Measurements from ENCODE around the gene EPB41L1. TPM values are rescaled to one million over a fixed set of nuclear protein-coding genes. Genes with fewer than 3 reads are reported as not detected.

The EPB41L1 gene
- total RNA-seq, 3 donors from 2014 or later = 0.22 to 0.50 (median 0.33) TPM

DNA sequence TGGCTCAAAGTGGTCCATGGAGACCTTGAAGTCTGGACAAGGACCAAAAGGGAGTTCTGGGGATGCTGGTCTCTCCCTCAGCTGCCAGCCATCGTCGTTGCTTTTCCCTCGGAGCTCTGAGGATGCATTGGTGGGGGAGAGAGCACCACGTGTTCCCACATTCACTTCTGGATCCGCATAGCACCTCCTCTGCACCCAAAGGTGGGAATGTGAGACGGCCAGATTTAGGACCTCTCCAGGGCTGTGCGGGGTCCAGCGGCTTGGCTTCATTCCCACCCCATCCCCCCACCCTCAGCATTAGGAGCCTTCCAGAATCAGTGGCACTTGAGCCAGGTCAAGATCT lies 1.1 kb downstream of the EPB41L1 start:
- peaks cover 35% of the 10 kb centered on the region for H3K27me3 Mint-ChIP-seq (ENCODE audit: low read depth)
- no peak for ATAC-seq
- no peak overlapping the region for H3K4me3 Mint-ChIP-seq
- H3K4me1 Mint-ChIP-seq (ENCODE audit: low read depth) = peaks cover 9% of the 10 kb centered on the region
- no peaks in the 10 kb centered on the region for H3K36me3 Mint-ChIP-seq (ENCODE audit: insufficient read depth)
- no peaks in the 10 kb centered on the region for H3K9me3 Mint-ChIP-seq
- DNase-seq = no peak

- no peak for ATAC-seq
These were observed 1.5 kb downstream of the EPB41L1 start for GRCh38 chr20:36155991-36156390.

GRCh38 chr20:36157610-36158009 lies 3.1 kb downstream of the EPB41L1 start:
- Mint-ChIP-seq H3K36me3 (ENCODE audit: insufficient read depth) (no peaks in the 10 kb centered on the region), H3K4me1 (ENCODE audit: low read depth) (peaks cover 9% of the 10 kb centered on the region), H3K4me3 (no peak overlapping the region), H3K27me3 (ENCODE audit: low read depth) (peaks cover 28% of the 10 kb centered on the region), H3K9me3 (no peaks in the 10 kb centered on the region)
- ATAC-seq (no peak), DNase-seq (no peak)

More at GRCh38 chr20:36155991-36156390, 1.5 kb downstream of the EPB41L1 start:
- Mint-ChIP-seq H3K36me3 (ENCODE audit: insufficient read depth) (no peaks in the 10 kb centered on the region), H3K4me1 (ENCODE audit: low read depth) (peaks cover 9% of the 10 kb centered on the region), H3K27me3 (ENCODE audit: low read depth) (peaks cover 35% of the 10 kb centered on the region), H3K4me3 (no peak overlapping the region), H3K9me3 (no peaks in the 10 kb centered on the region)
- no peak for DNase-seq

GRCh38 chr20:36158160-36158741 lies 3.7 kb downstream of the EPB41L1 start:
- DNase-seq = no peak
- H3K9me3 Mint-ChIP-seq = no peaks in the 10 kb centered on the region
- H3K36me3 Mint-ChIP-seq (ENCODE audit: insufficient read depth) = no peaks in the 10 kb centered on the region
- ATAC-seq = no peak
- H3K4me3 Mint-ChIP-seq = no peak overlapping the region
- H3K27me3 Mint-ChIP-seq (ENCODE audit: low read depth) = peaks cover 23% of the 10 kb centered on the region
- H3K4me1 Mint-ChIP-seq (ENCODE audit: low read depth) = peaks cover 9% of the 10 kb centered on the region

- Mint-ChIP-seq H3K4me1 (ENCODE audit: low read depth) (peaks cover 9% of the 10 kb centered on the region), H3K36me3 (ENCODE audit: insufficient read depth) (no peaks in the 10 kb centered on the region), H3K4me3 (no peak overlapping the region), H3K9me3 (no peaks in the 10 kb centered on the region), H3K27me3 (ENCODE audit: low read depth) (peaks cover 20% of the 10 kb centered on the region)
- ATAC-seq (no peak), DNase-seq (no peak)
These were observed 5.3 kb downstream of the EPB41L1 start for GRCh38 chr20:36159833-36160232.

- no peak for DNase-seq
- ATAC-seq = no peak
- peaks cover 14% of the 10 kb centered on the region for H3K27me3 Mint-ChIP-seq (ENCODE audit: low read depth)
- H3K9me3 Mint-ChIP-seq = no peaks in the 10 kb centered on the region
- H3K4me1 Mint-ChIP-seq (ENCODE audit: low read depth) = no peaks in the 10 kb centered on the region
- no peak overlapping the region for H3K4me3 Mint-ChIP-seq
- H3K36me3 Mint-ChIP-seq (ENCODE audit: insufficient read depth) = no peaks in the 10 kb centered on the region
These were observed 7.9 kb downstream of the EPB41L1 start for GRCh38 chr20:36162272-36162966.

DNA sequence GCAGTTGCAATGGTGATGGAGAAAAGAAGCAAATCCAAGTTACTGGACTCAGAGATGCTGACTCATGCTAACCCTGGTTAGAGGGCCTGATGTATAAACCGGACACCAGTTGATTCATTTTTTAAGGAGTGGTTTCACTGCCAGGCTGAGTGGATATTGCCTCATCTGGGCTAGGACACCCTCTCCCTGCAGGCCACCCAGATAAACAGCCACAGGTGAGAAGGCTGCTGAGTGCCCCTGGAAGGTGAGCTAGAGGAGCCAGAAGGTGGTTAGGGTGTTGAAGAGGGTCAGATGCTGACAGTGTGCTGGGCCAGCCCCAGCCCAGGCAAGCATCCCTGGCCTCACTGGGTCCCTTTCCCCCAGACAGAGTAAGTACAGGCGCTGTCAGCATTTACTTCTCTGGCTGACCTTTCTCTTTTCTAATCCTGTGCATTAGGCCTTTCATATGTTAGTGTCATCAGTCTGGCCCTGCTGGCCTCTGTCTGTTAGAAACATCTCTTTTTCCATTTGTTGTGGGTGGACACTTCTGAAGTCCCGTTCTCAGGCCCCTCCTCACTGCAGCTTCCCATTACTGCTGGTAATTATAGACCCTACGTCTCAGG lies 13.5 kb downstream of the EPB41L1 start:
- Mint-ChIP-seq H3K36me3 (ENCODE audit: insufficient read depth) (no peaks in the 10 kb centered on the region), H3K9me3 (no peaks in the 10 kb centered on the region), H3K4me1 (ENCODE audit: low read depth) (peaks cover 1% of the 10 kb centered on the region), H3K4me3 (no peak overlapping the region), H3K27me3 (ENCODE audit: low read depth) (peaks cover 11% of the 10 kb centered on the region)
- ATAC-seq = no peak
- no peak for DNase-seq

DNA sequence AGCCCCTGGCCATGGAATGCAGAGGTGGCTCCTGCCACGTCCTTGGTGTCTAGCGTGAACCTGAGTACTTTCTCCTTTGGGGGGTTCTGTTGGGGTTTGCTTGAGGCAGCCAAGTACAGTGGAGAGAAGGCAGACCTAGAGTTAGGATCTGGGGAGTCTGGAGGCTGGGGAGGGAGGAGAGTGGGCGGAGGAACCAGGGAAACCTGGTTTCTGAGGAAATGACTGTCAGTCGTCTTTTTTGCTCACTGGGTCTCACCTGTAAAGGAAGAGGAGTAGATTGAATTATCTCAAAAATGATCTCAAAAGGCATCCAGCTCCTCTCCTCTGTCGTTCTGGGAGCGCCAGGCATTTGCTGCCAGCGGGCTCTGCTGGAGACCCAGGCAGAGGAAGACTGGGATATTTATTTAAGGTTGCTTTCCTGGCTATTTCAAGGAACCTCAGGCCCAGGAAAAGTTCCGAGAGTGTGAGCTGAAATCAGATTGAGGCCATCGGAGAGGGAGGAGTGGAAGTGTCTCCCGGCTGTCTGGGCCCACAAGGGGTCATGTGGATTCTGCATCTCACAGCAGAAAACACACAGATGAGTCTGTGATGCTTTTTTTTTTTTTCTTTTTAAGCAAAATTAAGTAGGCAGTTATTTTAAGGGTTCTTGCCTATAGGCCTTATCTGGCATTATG lies 16.1 kb downstream of the EPB41L1 start:
- ATAC-seq (no peak), DNase-seq (no peak)
- Mint-ChIP-seq H3K4me1 (ENCODE audit: low read depth) (peaks cover 7% of the 10 kb centered on the region), H3K4me3 (no peak overlapping the region), H3K36me3 (ENCODE audit: insufficient read depth) (no peaks in the 10 kb centered on the region), H3K9me3 (no peaks in the 10 kb centered on the region), H3K27me3 (ENCODE audit: low read depth) (peaks cover 8% of the 10 kb centered on the region)

DNA sequence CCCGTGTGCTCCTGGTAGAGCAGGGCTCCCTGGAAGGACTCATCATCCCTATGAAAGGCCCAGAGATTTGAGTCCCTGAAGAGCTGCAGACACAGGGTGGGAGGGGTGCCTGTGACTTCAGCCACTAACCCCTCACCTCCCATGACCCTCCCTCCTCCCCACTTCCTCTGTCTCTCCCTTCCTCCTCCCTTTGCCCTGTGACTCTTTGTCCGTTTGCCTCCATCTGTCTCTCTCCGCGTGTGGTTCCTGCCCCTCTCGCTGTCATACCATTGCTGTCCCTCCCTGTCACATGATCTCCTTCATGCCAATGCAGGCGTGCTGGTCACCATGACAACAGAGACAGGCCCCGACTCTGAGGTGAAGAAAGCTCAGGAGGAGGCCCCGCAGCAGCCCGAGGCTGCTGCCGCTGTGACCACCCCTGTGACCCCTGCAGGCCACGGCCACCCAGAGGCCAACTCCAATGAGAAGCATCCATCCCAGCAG lies 19.0 kb downstream of the EPB41L1 start:
- ATAC-seq (no peak), DNase-seq (no peak)
- Mint-ChIP-seq H3K9me3 (no peaks in the 10 kb centered on the region), H3K36me3 (ENCODE audit: insufficient read depth) (no peaks in the 10 kb centered on the region), H3K4me1 (ENCODE audit: low read depth) (peaks cover 7% of the 10 kb centered on the region), H3K4me3 (no peak overlapping the region), H3K27me3 (ENCODE audit: low read depth) (peaks cover 10% of the 10 kb centered on the region)

- Mint-ChIP-seq H3K9me3 (no peaks in the 10 kb centered on the region), H3K4me1 (ENCODE audit: low read depth) (peaks cover 7% of the 10 kb centered on the region), H3K36me3 (ENCODE audit: insufficient read depth) (no peaks in the 10 kb centered on the region), H3K4me3 (no peak overlapping the region), H3K27me3 (ENCODE audit: low read depth) (peaks cover 10% of the 10 kb centered on the region)
- ATAC-seq = no peak
- DNase-seq = no peak
These were observed 20.5 kb downstream of the EPB41L1 start for GRCh38 chr20:36175016-36175415.

DNA sequence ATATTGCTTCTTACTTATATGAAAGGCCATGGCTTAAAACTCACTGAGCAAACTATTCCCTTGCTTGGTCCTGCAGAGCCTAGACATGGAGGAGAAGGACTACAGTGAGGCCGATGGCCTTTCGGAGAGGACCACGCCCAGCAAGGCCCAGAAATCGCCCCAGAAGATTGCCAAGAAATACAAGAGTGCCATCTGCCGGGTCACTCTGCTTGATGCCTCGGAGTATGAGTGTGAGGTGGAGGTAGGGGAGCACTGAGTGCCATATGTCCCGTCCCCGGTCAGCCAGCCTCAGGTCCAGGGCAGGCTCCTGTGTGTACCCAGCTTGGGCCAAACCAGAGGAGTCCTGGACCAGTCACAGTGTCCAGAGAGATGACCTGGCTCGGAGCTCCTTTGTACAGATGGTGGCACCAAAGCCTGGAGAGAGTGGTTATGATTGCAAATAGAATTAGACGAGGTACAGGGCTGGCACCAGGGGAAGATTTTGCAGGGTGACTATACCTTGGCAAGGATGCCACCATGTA lies 21.0 kb downstream of the EPB41L1 start:
- Mint-ChIP-seq H3K36me3 (ENCODE audit: insufficient read depth) (no peaks in the 10 kb centered on the region), H3K4me3 (no peak overlapping the region), H3K9me3 (no peaks in the 10 kb centered on the region), H3K27me3 (ENCODE audit: low read depth) (peaks cover 10% of the 10 kb centered on the region), H3K4me1 (ENCODE audit: low read depth) (peaks cover 7% of the 10 kb centered on the region)
- ATAC-seq (no peak), DNase-seq (no peak)

DNA sequence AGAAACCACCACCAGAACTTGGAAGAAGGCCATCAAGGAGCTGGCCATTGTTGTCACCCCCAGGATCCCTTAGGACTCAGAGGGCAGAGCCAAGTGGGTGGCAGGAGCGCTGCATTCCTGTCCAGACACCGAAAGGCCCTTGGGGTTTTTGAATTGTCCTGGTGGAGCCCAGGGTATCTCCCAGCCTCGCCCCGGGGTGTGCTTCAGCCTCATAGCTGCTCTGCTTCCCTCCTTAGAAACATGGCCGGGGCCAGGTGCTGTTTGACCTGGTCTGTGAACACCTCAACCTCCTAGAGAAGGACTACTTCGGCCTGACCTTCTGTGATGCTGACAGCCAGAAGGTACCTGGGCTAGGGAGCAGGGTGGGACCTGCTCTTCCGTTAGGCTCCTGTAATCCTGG lies 23.2 kb downstream of the EPB41L1 start:
- no peak for DNase-seq
- Mint-ChIP-seq H3K27me3 (ENCODE audit: low read depth) (peaks cover 10% of the 10 kb centered on the region), H3K4me1 (ENCODE audit: low read depth) (peaks cover 7% of the 10 kb centered on the region), H3K36me3 (ENCODE audit: insufficient read depth) (no peaks in the 10 kb centered on the region), H3K4me3 (no peak overlapping the region), H3K9me3 (no peaks in the 10 kb centered on the region)
- ATAC-seq = no peak

DNA sequence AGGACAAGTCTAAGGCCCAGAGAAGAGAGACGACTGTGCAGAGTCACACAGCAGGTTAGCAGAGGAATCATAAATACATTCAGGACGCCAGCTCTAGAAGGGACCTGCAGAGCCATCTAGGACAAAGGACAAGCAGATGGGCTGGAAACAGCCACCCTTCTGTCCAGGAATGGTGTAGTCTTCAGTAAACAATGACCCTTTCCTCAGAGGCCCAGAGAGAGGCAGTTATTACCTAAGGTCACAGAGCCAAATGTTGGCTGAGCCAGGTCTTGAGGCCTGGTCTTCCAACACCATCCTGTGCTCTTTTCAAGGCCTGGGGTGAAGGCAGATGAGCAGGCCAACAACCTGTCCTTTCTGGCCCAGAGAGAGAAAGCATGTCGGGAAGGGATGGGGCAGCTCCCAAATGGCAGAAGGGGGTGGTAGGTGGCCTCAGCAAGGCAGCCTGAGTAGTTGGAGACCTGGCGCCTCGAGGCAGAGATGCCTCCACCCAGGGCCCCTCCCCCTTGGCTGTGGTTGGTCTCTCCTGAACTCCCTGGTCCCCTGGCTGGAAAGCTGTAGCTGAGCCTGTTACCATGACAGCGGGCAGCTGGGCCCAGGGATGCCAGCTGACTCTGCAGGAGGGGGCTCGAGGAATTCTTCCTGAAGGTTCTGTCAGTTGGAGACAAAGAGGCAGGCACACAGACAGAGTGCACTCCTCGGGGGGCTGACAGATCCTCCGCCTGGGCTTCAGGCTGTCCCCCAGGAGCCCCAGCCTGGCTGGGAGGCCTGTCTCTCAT lies 24.8 kb downstream of the EPB41L1 start:
- no peaks in the 10 kb centered on the region for H3K4me1 Mint-ChIP-seq (ENCODE audit: low read depth)
- peaks cover 10% of the 10 kb centered on the region for H3K27me3 Mint-ChIP-seq (ENCODE audit: low read depth)
- no peaks in the 10 kb centered on the region for H3K9me3 Mint-ChIP-seq
- no peak for DNase-seq
- H3K4me3 Mint-ChIP-seq = no peak overlapping the region
- ATAC-seq = no peak
- H3K36me3 Mint-ChIP-seq (ENCODE audit: insufficient read depth) = no peaks in the 10 kb centered on the region

DNA sequence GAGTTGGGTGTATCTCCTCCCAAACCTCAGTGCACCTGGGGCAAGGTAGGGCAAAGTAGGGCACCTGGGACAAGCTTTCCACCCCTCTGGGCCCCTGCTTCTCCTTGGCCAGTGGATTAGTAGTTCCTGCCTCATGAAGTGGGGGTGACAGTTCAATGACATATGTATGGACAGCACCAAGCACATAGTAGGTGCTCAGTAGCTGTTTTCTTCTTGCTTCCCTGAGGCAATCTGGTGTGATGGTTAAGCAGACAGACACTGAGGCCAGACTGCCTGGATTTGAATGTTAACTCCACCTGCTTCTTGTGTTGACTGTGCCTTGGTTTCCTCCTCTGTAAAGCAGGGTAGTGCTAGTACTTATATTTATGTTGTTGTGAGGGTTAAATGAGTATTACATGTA lies 25.8 kb downstream of the EPB41L1 start:
- H3K4me3 Mint-ChIP-seq = no peak overlapping the region
- ATAC-seq = no peak
- no peaks in the 10 kb centered on the region for H3K9me3 Mint-ChIP-seq
- H3K27me3 Mint-ChIP-seq (ENCODE audit: low read depth) = peaks cover 10% of the 10 kb centered on the region
- H3K36me3 Mint-ChIP-seq (ENCODE audit: insufficient read depth) = no peaks in the 10 kb centered on the region
- no peak for DNase-seq
- no peaks in the 10 kb centered on the region for H3K4me1 Mint-ChIP-seq (ENCODE audit: low read depth)

Measured in activated T-cell treated with anti-CD3 and anti-CD28 coated beads, Interleukin-2, amount 50 U/mL, for 4 hours (primary cell).